Panc1 (cell line): Measurements from ENCODE around the gene STARD8.

Experiments
- POLR2AphosphoS5 ChIP-seq: IDR thresholded peaks from 2 replicates; pipeline ENCODE4 v1.6.1; 2012; ENCODE audit warnings: mild to moderate bottlenecking, low read depth, low read length, moderate library complexity
- SIN3A ChIP-seq: IDR thresholded peaks from 2 replicates; pipeline ENCODE4 v1.6.1; 2012; ENCODE audit warnings: low read depth, mild to moderate bottlenecking, low read length, moderate library complexity, borderline replicate concordance; ENCODE audit not compliant: insufficient read depth
- TF ChIP-seq, protein P1 (sequence below): fragments of 450-650 bp; IDR thresholded peaks from 2 replicates; pipeline ENCODE4 v1.5.1; 2017; ENCODE audit warnings: mild to moderate bottlenecking
- TF ChIP-seq, protein P2 (sequence below), 2 experiments: IDR thresholded peaks; 2 replicates each; pipeline ENCODE4 v1.6.1; 2011 to 2012; ENCODE audit warnings: low read depth in 2 of 2, control low read depth in 1 of 2, low read length in 1 of 2, mild to moderate bottlenecking in 1 of 2, moderate library complexity in 1 of 2; ENCODE audit not compliant: insufficient read depth in 1 of 2

DNA sequence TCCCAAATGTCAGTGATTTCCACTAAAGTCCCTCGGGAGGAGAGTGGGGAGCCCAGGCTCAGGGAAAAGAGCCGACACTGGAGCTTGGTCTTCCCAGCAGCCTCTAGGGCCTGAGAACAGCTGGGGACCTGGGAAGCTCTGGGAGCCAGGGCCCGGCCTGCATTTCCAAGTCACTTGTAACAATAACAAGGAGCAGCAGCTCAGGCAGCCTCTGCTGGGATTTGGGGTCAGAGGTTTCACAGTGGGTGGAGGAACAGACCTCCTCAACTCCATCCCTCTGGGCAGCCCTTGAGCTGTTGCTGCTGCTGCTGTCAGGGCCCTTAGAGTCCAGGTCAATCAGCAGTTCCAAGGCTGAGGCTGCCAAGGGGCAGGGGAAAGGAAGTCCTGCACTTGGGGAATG is 11.1 kb downstream of the STARD8 start:
- TF ChIP-seq, protein P1, sequence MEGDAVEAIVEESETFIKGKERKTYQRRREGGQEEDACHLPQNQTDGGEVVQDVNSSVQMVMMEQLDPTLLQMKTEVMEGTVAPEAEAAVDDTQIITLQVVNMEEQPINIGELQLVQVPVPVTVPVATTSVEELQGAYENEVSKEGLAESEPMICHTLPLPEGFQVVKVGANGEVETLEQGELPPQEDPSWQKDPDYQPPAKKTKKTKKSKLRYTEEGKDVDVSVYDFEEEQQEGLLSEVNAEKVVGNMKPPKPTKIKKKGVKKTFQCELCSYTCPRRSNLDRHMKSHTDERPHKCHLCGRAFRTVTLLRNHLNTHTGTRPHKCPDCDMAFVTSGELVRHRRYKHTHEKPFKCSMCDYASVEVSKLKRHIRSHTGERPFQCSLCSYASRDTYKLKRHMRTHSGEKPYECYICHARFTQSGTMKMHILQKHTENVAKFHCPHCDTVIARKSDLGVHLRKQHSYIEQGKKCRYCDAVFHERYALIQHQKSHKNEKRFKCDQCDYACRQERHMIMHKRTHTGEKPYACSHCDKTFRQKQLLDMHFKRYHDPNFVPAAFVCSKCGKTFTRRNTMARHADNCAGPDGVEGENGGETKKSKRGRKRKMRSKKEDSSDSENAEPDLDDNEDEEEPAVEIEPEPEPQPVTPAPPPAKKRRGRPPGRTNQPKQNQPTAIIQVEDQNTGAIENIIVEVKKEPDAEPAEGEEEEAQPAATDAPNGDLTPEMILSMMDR, result no peak
- TF ChIP-seq, protein P2, sequence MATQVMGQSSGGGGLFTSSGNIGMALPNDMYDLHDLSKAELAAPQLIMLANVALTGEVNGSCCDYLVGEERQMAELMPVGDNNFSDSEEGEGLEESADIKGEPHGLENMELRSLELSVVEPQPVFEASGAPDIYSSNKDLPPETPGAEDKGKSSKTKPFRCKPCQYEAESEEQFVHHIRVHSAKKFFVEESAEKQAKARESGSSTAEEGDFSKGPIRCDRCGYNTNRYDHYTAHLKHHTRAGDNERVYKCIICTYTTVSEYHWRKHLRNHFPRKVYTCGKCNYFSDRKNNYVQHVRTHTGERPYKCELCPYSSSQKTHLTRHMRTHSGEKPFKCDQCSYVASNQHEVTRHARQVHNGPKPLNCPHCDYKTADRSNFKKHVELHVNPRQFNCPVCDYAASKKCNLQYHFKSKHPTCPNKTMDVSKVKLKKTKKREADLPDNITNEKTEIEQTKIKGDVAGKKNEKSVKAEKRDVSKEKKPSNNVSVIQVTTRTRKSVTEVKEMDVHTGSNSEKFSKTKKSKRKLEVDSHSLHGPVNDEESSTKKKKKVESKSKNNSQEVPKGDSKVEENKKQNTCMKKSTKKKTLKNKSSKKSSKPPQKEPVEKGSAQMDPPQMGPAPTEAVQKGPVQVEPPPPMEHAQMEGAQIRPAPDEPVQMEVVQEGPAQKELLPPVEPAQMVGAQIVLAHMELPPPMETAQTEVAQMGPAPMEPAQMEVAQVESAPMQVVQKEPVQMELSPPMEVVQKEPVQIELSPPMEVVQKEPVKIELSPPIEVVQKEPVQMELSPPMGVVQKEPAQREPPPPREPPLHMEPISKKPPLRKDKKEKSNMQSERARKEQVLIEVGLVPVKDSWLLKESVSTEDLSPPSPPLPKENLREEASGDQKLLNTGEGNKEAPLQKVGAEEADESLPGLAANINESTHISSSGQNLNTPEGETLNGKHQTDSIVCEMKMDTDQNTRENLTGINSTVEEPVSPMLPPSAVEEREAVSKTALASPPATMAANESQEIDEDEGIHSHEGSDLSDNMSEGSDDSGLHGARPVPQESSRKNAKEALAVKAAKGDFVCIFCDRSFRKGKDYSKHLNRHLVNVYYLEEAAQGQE (IDR thresholded peaks at IDR 0.05; ENCODE audit: insufficient read depth in 1 of 2, low read depth in 2 of 2, low read length in 1 of 2), result no peak
- TF ChIP-seq SIN3A, result no peak
- no peak for TF ChIP-seq POLR2AphosphoS5
